SK-N-MC (cell line): ENCODE results near the gene P3H1.
A peak's percentile ranks its signal among the peaks of the same experiment; 100 is the strongest.
"Not testable (repeated sequence)": the region's sequence is repeated elsewhere in the genome, so short reads cannot be mapped to it uniquely, and the experiment has no call there.

Experiments used
- DNase-seq: peaks from one replicate; pipeline ENCODE4 v3.0.0-alpha.2; 2011; ENCODE audit warnings: low read depth, low spot score
- H3K27ac ChIP-seq: fragments of 200-600 bp; sonication (generic); 2 replicates; pipeline ENCODE4 v1.5.1; 2016; ENCODE audit warnings: mixed run types
- H3K36me3 ChIP-seq: fragments of 200-600 bp; sonication (generic); 2 replicates; pipeline ENCODE4 v1.6.1; 2017; ENCODE audit warnings: antibody characterized with exemption, low read length, mixed read lengths; ENCODE audit not compliant: insufficient read depth
- H3K4me3 ChIP-seq: fragments of 200-600 bp; sonication (generic); 2 replicates; pipeline ENCODE4 v1.5.1; 2016
- H3K9ac ChIP-seq: fragments of 200-600 bp; sonication (generic); 2 replicates; pipeline ENCODE4 v1.8.0; 2017; ENCODE audit warnings: mixed run types, mixed read lengths; ENCODE audit not compliant: insufficient read length
- H3K9me3 ChIP-seq: fragments of 200-600 bp; sonication (generic); 2 replicates; pipeline ENCODE4 v1.6.1; 2017; ENCODE audit warnings: low read depth, mild to moderate bottlenecking, antibody characterized with exemption, low read length, moderate library complexity, mixed read lengths
- EZH2 ChIP-seq: fragments of 200-600 bp; sonication (generic); IDR thresholded peaks from one replicate; pipeline ENCODE4 v1.6.1; 2017; ENCODE audit warnings: antibody characterized with exemption
- FOXP2 ChIP-seq: optimal IDR thresholded peaks from 2 replicates; pipeline ENCODE3; 2011; ENCODE audit warnings: mild to moderate bottlenecking, moderate library complexity; ENCODE audit not compliant: insufficient read depth; ENCODE audit errors: extremely low read length, control extremely low read depth
- POLR2AphosphoS5 ChIP-seq: IDR thresholded peaks from 2 replicates; pipeline ENCODE4 v1.6.1; 2012; ENCODE audit warnings: mild to moderate bottlenecking, low read depth, low read length, borderline replicate concordance

P3H1 gene

GRCh38 chr1:42766741-42767509 is at the start of gene P3H1, which contains the start of gene C1orf50:
Gene P3H1 (minus strand): TSS chr1:42767028. CDS start chr1:42766971, 57 bp downstream.
Gene C1orf50 (plus strand): TSS chr1:42767249. CDS start chr1:42767312, 63 bp downstream.
- H3K9ac ChIP-seq, result peak within 1 kb of the TSS; percentile 92
- TF ChIP-seq EZH2 (no peak), POLR2AphosphoS5 (peak; percentile 99), FOXP2 (no peak)
- peak; percentile 93 for DNase-seq
- no peaks in the 10 kb centered on the region for H3K9me3 ChIP-seq
- peak within 1 kb of the TSS; percentile 84 for H3K4me3 ChIP-seq
- H3K27ac ChIP-seq, result no peak within 1 kb of the TSS
- H3K36me3 ChIP-seq, result peaks cover 3% of the 10 kb centered on the region; the same call in 1 of the 2 replicates

GRCh38 chr1:42815941-42816584 is 49.2 kb upstream of the P3H1 start:
- H3K36me3 ChIP-seq, result peaks cover 7% of the 10 kb centered on the region; the same call in 1 of the 2 replicates
- H3K9ac ChIP-seq, result peak overlapping the region; percentile 59
- H3K9me3 ChIP-seq, result no peaks in the 10 kb centered on the region
- TF ChIP-seq FOXP2 (no peak), EZH2 (no peak), POLR2AphosphoS5 (no peak)
- peak overlapping the region; percentile 93 for H3K4me3 ChIP-seq
- H3K27ac ChIP-seq, result peak overlapping the region; percentile 45; the same call in 1 of the 2 replicates
- DNase-seq, result no peak

GRCh38 chr1:42814815-42815214 is 48.0 kb upstream of the P3H1 start:
- H3K27ac ChIP-seq, DNase-seq, H3K9me3 ChIP-seq, H3K4me3 ChIP-seq, H3K9ac ChIP-seq, H3K36me3 ChIP-seq: not testable (repeated sequence)

GRCh38 chr1:42807056-42807668 is 40.3 kb upstream of the P3H1 start:
- Histone ChIP-seq H3K9ac (no peak overlapping the region), H3K27ac (no peak overlapping the region), H3K4me3 (no peak overlapping the region), H3K36me3 (peaks cover 25% of the 10 kb centered on the region), H3K9me3 (no peaks in the 10 kb centered on the region)
- TF ChIP-seq POLR2AphosphoS5, result no peak
- no peak for DNase-seq

- Histone ChIP-seq H3K9ac (no peak overlapping the region), H3K27ac (no peak overlapping the region), H3K36me3 (peaks cover 25% of the 10 kb centered on the region), H3K9me3 (no peaks in the 10 kb centered on the region), H3K4me3 (no peak overlapping the region)
- TF ChIP-seq POLR2AphosphoS5, result no peak
- no peak for TF ChIP-seq EZH2
- no peak for TF ChIP-seq FOXP2
- no peak for DNase-seq
Observed at GRCh38 chr1:42806593-42806992, 39.8 kb upstream of the P3H1 start.

GRCh38 chr1:42806171-42806570 is 39.3 kb upstream of the P3H1 start:
- no peak overlapping the region for H3K9ac ChIP-seq
- no peak for TF ChIP-seq FOXP2
- TF ChIP-seq POLR2AphosphoS5, result no peak
- TF ChIP-seq EZH2, result no peak
- no peaks in the 10 kb centered on the region for H3K9me3 ChIP-seq
- H3K36me3 ChIP-seq, result peaks cover 23% of the 10 kb centered on the region
- no peak for DNase-seq
- no peak overlapping the region for H3K4me3 ChIP-seq
- no peak overlapping the region for H3K27ac ChIP-seq

- Histone ChIP-seq H3K9me3 (no peaks in the 10 kb centered on the region), H3K4me3 (no peak overlapping the region), H3K36me3 (peaks cover 17% of the 10 kb centered on the region), H3K9ac (no peak overlapping the region), H3K27ac (no peak overlapping the region)
- no peak for DNase-seq
- TF ChIP-seq FOXP2 (no peak), EZH2 (no peak), POLR2AphosphoS5 (no peak)
Observed at GRCh38 chr1:42801832-42802473, 35.1 kb upstream of the P3H1 start.

GRCh38 chr1:42797979-42798378 is 31.2 kb upstream of the P3H1 start:
- H3K36me3 ChIP-seq, result no peaks in the 10 kb centered on the region
- H3K4me3 ChIP-seq, result no peak overlapping the region
- H3K9me3 ChIP-seq, result no peaks in the 10 kb centered on the region
- no peak overlapping the region for H3K9ac ChIP-seq
- TF ChIP-seq POLR2AphosphoS5 (no peak), EZH2 (no peak), FOXP2 (no peak)
- H3K27ac ChIP-seq, result no peak overlapping the region
- no peak for DNase-seq
